ENCODE measurements around the gene PSMA7. TPM values are rescaled to one million over a fixed set of nuclear protein-coding genes. Genes with fewer than 3 reads are reported as not detected.

The PSMA7 gene
- polyA plus RNA-seq, 1 of the 3 experiments (the other 2 are of a cell fraction) = 801 TPM

GRCh38 chr20:62155428-62156253 is 12.4 kb upstream of the PSMA7 start:
- H3K36me3 ChIP-seq (replicated peaks in 1 of 2; ENCODE audit: control insufficient read depth in 1 of 2, insufficient read depth in 2 of 2, low read length in 1 of 2) = peaks cover 13 to 18% of the 10 kb centered on the region in 2 experiments
- DNase-seq = no peak
- H3K4me2 ChIP-seq = no peak overlapping the region
- H3K9me2 ChIP-seq = no peaks in the 10 kb centered on the region
- no peak overlapping the region for H3K27ac ChIP-seq (ENCODE audit: low read depth in 2 of 2, low read length in 1 of 2)
- POLR2A ChIA-PET = no interaction called here
- H3K79me2 ChIP-seq (ENCODE audit: insufficient read depth) = peaks cover 85% of the 10 kb centered on the region
- H3K9me3 ChIP-seq = no peaks in the 10 kb centered on the region
- TF ChIP-seq NRF1 (IDR thresholded peaks at IDR 0.05; ENCODE audit: low read depth, low read length) (no peak), YY1 (IDR thresholded peaks at IDR 0.05; ENCODE audit: low read depth) (no peak), IRF3 (IDR thresholded peaks at IDR 0.05; ENCODE audit: low read depth, low read length) (no peak), GABPA (IDR thresholded peaks at IDR 0.05; ENCODE audit: low read depth) (no peak), REST (IDR thresholded peaks at IDR 0.05; ENCODE audit: low read depth, low read length) (no peak), ZBTB33 (IDR thresholded peaks at IDR 0.05; ENCODE audit: borderline replicate concordance, low read depth) (no peak), MEF2A (IDR thresholded peaks at IDR 0.05; ENCODE audit: borderline replicate concordance, low read depth) (no peak), EZH2phosphoT487 (IDR thresholded peaks at IDR 0.05; ENCODE audit: borderline replicate concordance, low read depth) (no peak), EP300 (IDR thresholded peaks at IDR 0.05; ENCODE audit: borderline replicate concordance in 1 of 2, low read depth in 1 of 2, low read length in 1 of 2) (no peak), SMC3 (IDR thresholded peaks at IDR 0.05; ENCODE audit: low read depth, low read length) (no peak)
- H2AFZ ChIP-seq (ENCODE audit: low read depth) = no peak overlapping the region
- CTCF ChIA-PET = interaction anchor here (0.8 to 2.2 kb wide), 12 partner anchors 9 to 227 kb away, joined by 3 to 23 read pairs (median 5); no protein-coding TSS in a partner anchor
- no peaks in the 10 kb centered on the region for H3F3A ChIP-seq (replicated peaks; ENCODE audit: insufficient read depth)
- H3K4me1 ChIP-seq (ENCODE audit: control insufficient read depth in 1 of 2, insufficient read depth in 2 of 2, low read depth in 1 of 2, low read length in 1 of 2) = peaks cover 0 to 5% of the 10 kb centered on the region in 2 experiments; a peak in 1 of 4 replicates
- H3K4me3 ChIP-seq (ENCODE audit: low read depth in 2 of 2, low read length in 1 of 2) = no peak overlapping the region
- 91% methylated on average over 24 of the region's 29 CpGs for WGBS (ENCODE audit: low lambda C conversion rate)
- H3K27me3 ChIP-seq (ENCODE audit: insufficient read depth) = no peaks in the 10 kb centered on the region
- H3K9ac ChIP-seq = no peak overlapping the region
- peaks cover 71% of the 10 kb centered on the region for H4K20me1 ChIP-seq (ENCODE audit: insufficient read depth)
